GM19438 (cell line): ENCODE results near the gene THSD4.
"Not testable (repeated sequence)": the region's sequence is repeated elsewhere in the genome, so short reads cannot be mapped to it uniquely, and the experiment has no call there.

Experiments
- ATAC-seq: cut with Tn5 transposase; IDR thresholded peaks from one replicate; pipeline ENCODE4 v1.9.1; 2021; ENCODE audit warnings: low read depth; ENCODE audit not compliant: unreplicated experiment

The THSD4 gene

DNA sequence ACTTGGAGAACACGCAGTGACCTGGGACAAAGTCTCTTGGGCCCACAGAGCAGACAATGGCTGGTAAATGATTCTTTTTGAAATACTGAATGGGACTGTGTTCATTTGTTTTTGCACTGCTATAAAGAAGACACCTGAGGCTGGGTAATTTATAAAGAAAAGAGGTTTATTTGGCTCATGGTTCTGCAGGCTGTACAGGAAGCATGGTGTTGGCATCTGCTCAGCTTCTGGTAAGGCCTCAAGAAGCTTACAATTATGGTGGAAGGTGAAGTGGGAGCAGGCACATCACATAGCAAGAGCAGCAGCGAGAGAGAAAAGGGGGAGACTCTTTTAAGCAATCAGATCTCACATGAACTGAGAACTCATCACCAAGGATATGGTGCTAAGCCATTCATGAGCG is 321.6 kb downstream of the THSD4 start:
- no peak for ATAC-seq

DNA sequence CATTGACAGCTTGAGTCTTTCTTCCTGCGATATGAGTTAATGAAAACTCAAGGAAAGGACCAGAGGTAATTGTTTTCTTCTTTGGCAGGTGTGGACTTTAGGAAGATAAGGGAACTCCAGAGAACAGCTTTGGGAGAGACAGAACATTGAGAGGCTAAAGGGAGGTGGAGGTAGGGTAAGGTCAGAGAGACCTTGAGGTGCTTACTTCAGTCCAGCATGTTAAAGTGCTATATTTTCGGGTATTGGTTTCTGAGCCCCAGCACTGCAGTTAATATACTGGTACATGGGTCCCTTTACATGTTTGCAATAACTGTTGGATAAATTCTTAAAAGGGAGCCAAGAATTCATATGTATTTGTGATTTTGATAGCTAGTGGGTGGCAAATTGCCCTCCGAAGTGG is 322.1 kb downstream of the THSD4 start:
- ATAC-seq, result no peak

DNA sequence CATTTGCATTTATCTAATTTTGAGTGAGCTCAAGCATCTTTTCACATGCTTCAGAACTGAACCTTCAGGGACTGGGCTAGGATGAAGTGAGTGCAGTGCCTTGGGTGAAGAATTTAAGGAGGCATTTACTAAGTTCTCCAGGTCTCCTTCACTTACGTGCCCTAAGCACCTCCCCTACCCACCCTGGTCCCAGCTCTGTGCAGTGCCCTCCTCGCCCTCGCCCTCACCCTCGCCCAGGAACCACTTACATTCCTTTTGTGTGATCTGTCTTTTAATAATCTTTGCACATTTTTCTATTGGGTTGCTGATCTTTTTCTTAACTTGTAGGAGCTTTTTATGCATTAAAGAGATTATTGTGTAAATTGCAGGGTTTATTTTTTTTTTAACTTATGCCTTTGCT is 322.6 kb downstream of the THSD4 start:
- no peak for ATAC-seq

DNA sequence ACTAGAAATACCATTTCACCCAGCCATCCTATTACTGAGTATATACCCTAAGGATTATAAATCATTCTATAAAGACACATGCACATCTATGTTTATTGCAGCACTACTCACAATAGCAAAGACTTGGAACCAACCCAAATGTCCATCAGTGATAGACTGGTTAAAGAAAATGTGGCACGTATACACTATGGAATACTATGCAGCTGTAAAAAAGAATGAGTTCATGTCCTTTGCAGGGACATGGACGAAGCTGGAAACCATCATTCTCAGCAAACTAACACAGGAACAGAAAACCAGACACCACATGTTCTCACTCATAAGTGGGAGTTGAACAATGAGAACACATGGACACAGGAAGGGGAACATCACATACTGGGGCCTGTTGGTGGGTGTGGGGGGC is 324.2 kb downstream of the THSD4 start:
- not testable (repeated sequence) for ATAC-seq

DNA sequence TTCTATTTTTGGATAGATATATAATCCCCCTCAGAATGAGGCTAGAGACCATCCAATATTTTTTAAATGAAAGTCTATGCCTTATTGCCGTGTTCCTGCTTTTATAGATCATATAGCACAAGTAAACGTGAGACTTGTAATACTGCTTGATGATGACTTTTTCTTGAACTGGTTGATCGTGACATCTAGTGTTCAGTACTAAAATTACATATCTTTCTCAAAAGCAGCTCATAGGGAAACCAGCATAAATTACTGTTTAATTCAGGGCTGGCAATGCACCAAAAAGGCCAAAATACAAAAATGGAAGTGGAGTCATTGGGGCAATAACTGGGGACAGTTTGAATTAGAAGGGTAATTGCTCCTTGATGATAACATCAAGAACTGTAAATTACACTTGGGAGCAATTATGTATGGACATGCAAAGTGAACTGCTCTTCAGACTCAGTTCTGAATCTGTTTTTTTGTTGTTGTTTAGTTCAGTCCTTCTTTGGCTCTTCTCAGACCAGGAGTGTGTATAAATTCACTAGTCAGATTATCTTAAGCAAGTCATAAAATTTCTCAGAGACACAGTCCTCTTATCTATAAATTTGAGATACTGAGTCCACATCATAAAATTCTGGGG is 325.3 kb downstream of the THSD4 start:
- ATAC-seq, result no peak

DNA sequence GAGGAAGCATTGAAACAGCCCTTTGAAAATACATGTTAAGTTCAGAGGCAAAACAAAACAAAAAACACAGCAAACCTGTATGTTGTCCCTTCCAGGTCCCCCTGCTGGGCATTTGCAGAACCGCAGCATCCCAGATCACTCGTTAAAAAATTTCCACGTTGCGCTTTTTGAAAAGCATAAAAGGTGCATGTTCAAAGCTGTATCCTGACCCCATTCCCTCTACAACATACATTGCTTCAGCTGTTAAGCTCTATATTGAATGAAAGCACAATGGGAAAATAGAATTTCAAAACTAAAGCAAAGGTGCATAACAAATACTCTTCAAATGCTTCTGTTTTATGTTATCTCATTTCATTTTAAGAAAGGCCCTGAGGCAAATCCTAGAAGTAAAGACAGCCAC is 328.3 kb downstream of the THSD4 start:
- ATAC-seq, result no peak

DNA sequence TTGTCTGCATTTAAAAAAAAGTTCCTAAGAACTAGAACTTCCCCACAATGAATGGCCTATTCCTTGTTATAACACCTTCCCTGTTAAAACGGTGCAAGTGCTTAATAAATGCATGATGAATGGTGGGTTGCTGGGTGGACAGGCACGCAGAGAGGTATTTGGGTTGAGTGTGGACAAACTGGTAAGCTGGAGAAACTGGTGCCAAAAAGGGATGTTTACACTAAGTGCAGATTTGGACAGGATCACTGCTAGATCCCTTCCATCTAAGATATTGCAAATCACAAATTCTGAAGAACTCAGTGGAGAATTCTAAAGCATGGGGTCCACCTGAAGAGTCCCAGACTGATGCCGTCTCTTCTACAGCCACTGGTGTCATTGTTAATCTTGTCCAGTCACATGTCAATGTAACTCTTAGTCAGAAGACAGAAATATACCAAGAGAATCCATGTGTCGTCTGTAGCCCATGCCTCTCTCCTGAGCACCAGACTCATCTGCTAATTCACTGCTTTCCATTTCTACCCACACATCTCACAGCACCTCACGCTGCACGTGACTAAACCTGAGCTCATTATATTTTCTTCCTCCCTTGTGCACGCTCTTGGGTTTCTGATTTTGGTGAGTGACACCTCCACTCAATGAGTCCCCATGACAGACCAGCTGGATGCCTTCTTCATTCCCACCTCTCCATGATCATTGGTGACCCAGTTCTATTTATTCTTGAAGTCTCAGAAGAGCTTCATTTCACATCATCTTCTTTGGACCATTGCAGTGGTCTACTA is 328.9 kb downstream of the THSD4 start:
- no peak for ATAC-seq

- no peak for ATAC-seq
Observed at GRCh38 chr15:71444866-71445590, 329.8 kb downstream of the THSD4 start.

- ATAC-seq, result no peak
Observed at GRCh38 chr15:71447328-71448250, 332.3 kb downstream of the THSD4 start.

DNA sequence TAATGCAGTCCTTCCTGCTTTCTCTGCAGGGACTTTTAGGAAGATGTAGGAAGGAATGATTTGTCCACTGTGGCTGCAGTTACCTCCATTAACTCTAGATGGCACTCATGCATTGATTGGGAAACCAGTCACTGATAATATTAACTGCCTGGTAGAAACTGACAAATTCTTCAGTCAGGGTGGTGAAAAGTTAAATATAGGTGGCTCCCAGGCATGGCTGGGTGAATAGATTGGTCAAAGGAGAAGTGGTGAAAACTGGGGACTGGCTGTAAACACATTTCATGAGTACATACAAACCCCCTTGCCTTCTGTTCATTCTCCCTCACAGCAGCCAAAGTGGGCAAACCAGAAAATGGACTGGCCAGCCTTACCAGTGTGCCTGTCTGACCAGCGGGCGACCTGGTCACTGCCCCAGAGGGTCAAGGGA is 333.4 kb downstream of the THSD4 start:
- ATAC-seq, result no peak

GRCh38 chr15:71449363-71449762 is 334.1 kb downstream of the THSD4 start:
- ATAC-seq, result no peak

DNA sequence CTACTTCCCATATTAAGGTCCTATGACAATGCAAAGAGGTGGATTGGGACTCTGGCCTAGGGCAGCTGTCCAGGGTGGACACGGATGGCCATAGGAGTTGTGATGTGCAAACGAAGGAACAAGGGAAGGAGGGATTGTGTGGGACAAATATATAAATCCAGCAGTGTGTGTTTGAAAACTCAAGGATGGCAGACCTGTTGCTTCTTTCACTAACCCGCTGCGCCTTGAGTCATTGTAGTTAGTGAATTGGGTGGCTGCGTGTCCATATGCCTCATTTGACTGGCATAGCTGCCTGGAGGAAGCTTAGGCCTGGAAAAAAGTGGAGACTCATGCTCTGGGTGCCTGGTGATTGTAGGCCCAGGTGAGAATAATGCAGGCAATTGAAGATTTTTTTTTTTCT is 334.7 kb downstream of the THSD4 start:
- ATAC-seq, result no peak

GRCh38 chr15:71451130-71451529 is 335.9 kb downstream of the THSD4 start:
- no peak for ATAC-seq

DNA sequence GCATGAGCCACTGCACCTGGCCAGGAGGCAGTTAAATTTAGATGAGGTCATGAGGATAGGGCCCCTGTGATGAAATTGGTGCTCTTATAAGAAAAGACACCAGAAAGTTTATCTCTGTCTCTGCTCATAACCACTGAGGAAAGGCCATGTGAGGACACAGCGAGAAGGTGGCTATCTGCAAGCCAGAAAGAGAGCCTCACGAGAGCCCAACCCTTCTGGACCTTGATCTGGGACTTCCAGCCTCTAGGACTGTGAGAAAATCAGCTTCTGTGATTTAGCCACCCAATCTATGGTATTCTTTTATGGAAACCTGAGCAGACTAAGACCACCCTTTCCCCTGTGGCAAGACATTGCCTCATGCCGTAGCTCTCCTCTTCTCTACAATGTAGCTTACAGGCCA is 337.6 kb downstream of the THSD4 start:
- ATAC-seq, result no peak

- no peak for ATAC-seq
Observed at GRCh38 chr15:71454462-71454996, 339.3 kb downstream of the THSD4 start.

DNA sequence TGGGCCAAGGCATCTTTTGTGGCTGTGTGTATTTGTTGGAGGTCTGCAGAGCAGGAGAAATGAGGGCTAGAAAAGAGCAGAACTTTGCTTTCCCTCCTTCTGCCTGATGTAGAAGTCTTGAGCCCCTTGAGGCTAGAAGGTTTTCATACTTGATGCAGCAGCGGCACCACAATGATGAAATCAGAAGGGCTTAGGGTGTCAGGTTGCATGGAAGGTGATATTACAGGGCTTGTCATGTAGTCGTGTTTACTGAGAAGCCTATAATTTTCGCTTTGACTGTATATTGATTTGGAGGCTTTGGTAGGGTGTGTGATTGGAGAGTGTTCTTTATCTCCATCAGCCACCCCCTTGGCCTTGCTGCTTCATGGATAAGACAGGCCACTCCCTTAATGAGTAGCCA is 339.8 kb downstream of the THSD4 start:
- ATAC-seq, result no peak

- no peak for ATAC-seq
Observed at GRCh38 chr15:71455878-71456277, 340.6 kb downstream of the THSD4 start.

GRCh38 chr15:71456362-71456761 is 341.1 kb downstream of the THSD4 start:
- ATAC-seq, result no peak

- no peak for ATAC-seq
Observed at GRCh38 chr15:71456811-71457210, 341.5 kb downstream of the THSD4 start.

- ATAC-seq, result no peak
Observed at GRCh38 chr15:71458089-71458660, 342.9 kb downstream of the THSD4 start.
